ENCODE measurements around the gene TNIK.

DNA sequence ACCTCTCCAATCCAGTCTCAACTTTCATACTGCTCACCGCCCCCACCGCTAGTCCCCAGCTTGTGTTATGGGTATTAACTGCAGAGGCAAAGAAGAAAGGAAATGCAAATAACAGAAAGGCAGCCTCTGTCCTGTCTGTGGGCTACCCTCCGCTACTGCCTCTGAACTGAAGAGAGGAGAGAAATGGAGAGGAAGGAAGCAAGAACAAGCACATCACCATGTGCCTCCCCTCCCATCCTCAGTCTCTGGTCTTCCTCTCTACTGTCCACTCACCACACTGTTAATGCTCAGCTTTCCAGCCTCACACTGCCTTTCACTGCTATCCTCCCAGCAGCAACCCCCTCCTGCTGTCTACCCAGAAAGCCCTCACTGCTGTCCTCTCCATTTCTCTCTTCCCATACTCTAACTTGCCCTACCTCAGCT is 294.7 kb downstream of the TNIK start:
- no peak for TF ChIP-seq CTCF (IDR thresholded peaks at IDR 0.05; ENCODE audit: low read depth, low read length, poor library complexity, severe bottlenecking)
- no peak for TF ChIP-seq EZH2phosphoT487 (IDR thresholded peaks at IDR 0.05; ENCODE audit: borderline replicate concordance, low read length)

Data from DOHH2 (cell line).